GM19438 (cell line): Measurements from ENCODE around the gene PDE3B.
"Not testable (repeated sequence)": the region's sequence is repeated elsewhere in the genome, so short reads cannot be mapped to it uniquely, and the experiment has no call there.

Experiments used
- ATAC-seq: cut with Tn5 transposase; IDR thresholded peaks from one replicate; pipeline ENCODE4 v1.9.1; 2021; ENCODE audit warnings: low read depth; ENCODE audit not compliant: unreplicated experiment

Gene PDE3B

DNA sequence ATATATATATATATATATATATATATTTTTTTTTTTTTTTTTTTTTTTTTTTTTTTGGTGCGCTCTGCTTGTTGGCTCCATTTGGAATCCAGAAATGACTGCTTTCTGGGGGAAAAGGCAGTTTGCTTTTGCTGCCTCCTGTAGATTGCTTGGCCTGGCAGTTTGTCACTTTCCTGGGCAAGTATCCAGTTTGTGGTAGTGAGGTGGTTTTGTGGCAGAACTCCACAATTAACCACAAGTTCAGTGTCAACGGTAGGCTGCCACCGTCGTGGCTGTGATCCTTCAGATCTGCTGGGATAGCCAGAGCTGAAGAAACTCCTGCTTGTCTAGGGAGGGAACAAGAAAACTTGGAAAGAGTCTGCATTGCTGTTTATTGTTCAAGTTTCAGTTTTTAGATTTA lies 5.0 kb upstream of the PDE3B start:
- ATAC-seq: no peak

DNA sequence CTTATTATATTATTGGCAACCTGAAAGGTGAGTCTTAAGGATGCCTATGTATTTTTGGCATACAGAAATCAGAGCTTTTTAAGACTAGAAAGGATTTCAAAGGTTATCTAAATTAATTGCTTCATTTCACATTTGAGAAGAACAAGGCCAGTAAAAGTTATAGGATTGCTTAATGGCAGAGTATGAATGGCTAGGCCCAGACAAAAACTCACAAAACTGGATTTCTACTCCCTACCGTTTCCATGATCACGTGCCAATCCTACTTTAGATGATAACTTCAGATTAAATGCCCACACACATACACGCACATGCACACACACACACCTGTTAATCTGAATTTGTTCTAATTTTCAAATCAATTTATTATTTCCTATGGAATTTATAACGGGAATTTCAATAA lies 1.8 kb upstream of the PDE3B start:
- no peak for ATAC-seq

DNA sequence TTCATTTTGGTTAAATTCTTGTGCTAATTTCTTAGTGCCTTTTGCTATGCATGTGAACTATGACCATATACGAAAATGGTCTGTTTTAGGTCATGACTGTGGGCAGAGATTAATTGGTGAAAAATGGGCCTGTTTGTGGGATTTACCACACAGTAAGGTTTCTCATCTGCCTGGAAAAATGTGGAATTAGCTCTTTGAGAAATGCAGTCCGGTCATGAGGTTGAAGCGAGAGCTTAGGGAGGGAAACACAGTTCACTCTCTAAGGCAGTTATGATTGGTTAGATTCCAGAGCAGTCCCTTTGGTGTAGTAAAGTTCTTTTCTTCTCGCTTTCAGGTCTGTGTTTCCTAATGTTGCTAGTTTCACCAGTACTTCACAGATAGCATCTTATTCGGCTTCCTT lies 1.2 kb upstream of the PDE3B start:
- no peak for ATAC-seq

DNA sequence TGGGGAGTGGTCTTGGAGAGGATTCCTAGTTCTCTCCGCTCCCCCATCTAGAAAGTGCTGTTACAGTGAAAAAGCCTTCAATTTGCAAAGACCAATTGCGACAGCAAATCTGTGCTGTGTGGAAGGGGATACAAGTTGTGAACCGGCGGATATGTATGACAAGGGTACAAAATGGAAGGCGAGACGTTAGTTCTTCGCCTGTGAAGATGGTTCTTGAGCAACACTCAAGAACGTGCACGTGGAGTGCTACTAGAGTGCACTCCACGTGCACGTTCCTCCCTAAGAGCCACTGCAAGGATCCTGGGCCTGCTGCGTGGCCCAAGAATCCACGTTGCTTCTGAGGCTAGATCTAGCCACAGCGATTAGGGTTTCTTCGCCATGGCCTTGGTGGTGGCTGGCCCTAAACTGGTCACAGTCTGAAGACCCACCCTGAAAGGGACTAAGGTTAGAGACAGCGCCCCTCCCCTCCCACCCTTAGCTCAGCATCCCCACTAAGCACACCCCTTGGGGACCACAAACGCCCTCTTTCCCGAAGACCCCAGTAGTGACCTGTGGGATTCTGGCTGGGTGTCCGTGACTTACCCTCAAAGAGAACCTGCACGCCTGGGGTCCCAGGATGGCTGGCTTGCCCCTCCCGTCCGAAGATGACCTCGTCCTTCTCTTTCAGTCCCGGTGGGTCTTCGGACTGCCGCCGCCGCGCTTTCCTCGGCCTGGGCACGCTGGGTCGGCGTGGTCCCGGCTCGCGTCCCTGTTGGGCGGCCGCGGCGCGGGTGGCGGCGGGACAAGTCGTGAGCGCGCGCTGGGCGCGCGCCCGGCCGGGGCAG lies 519 bp upstream of the PDE3B start:
- ATAC-seq: no peak

DNA sequence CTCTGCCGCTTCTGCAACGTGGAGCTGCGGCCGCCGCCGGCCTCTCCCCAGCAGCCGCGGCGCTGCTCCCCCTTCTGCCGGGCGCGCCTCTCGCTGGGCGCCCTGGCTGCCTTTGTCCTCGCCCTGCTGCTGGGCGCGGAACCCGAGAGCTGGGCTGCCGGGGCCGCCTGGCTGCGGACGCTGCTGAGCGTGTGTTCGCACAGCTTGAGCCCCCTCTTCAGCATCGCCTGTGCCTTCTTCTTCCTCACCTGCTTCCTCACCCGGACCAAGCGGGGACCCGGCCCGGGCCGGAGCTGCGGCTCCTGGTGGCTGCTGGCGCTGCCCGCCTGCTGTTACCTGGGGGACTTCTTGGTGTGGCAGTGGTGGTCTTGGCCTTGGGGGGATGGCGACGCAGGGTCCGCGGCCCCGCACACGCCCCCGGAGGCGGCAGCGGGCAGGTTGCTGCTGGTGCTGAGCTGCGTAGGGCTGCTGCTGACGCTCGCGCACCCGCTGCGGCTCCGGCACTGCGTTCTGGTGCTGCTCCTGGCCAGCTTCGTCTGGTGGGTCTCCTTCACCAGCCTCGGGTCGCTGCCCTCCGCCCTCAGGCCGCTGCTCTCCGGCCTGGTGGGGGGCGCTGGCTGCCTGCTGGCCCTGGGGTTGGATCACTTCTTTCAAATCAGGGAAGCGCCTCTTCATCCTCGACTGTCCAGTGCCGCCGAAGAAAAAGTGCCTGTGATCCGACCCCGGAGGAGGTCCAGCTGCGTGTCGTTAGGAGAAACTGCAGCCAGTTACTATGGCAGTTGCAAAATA lies 816 bp downstream of the PDE3B start:
- ATAC-seq: peak; percentile 49

DNA sequence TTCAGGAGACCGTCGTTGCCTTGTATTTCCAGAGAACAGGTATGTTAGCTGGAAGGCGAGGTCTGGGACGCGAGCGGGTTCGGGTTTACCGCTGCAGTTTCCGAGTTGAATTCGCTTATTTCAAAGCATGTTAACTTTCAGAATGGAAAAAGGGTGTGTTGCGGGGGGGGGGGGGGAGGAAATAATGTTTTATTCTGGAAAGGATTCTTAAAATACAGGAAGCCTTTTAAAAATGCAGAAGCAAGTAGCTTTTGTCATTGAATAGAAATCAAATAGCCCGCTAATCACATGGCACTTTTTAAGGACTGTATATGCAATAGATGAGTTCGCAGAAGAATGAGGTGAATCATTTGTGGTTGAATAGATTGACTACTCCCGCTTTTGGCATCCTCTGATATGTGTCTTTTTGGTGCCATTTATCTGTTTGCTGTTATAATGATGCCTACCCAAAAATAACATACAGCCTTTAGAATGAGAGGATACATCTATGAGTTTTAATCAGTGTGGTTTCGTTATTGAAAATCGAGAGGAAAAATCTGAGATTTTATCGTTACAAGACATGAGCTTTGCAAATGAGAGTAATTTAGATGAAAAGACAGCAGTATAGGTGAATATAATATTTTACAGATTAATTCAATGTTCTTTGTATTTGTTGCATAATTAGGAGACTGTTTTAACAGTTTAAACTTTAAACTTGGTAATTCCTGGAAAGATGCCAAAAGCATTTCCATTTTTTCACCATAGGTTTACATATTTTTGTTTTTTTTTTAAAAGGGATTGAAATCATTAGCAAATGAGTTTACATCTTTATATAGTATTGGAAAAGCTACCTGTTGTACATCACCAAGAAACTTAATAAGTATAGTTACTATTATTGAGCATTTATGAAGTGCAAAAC lies 1.7 kb downstream of the PDE3B start:
- no peak for ATAC-seq

DNA sequence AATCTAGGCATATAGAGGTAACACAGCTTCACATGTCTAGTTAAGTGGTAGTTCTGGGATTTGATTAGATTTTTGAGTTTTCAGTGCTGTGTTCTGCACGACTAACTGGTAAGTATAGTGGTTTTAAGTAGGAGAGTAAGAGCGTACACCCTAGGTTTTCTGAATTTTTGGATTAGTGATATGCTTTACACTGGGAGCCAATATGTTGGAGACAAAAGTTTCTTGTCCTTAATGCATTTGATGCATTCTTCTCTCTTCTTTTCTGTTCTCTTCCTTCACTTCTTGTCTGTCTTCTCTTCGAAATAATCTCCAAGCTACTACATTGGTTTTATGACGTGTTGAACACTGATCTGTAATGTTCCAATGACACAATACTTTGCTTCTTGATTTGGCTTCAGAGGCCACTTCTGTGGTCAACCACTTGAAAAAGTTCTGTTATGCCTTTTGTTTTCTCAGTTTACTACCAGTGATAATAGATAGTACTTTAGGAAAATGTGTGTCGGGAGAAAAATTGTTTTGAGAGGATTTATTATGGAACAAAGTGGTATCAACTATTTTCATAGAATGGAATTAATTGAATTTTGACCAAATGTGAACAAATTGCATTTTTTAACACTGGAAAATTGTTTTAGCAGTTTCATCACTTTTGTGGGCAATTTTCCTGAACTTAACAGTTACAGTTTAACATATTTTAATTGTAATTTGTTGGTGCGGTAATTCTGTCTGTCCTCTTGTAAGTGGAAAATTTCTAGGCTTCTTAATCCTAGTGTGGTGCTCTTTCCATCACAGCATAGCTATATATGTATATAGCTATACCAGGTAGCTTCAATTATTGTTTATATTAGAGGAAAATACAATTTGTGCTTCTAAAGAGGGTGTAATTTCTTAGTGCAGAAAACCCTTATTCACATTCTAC lies 2.6 kb downstream of the PDE3B start:
- no peak for ATAC-seq

DNA sequence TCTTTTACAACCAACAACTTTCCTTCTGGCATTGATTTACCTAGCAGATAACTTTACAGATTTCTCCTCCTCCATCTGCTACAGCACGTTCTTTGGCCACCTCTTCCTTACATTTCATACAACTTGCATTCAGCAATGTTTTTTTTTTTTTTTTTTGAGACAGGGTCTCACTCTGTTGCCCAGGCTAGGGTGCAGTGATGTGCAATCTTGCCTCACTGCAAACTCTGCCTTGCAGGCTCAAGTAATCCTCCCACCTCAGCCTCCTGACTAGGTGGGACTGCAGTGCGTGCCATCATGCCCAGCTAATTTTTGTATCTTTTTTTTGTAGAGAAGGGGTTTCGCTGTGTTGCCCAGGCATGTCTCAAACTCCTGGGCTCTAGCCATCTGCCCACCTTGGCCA lies 6.5 kb downstream of the PDE3B start:
- ATAC-seq: no peak

DNA sequence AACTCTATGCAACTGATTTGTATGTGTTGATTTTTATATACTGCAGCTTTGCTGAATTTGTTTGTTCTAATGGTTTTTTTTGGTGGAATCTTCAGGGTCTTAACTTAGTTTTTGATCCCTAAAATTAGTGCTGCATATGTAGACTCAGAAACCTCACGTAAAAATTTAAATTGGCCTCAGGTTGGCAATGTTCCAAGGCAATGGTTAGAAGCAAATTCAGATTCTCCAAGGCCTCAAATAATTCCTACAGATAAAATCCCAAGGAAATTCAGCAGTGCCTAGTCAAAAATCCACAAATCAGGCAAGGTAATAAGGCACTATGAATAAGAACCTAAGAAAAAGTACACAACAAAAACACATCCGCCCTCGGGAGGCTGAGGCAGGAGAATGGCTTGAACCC lies 9.5 kb downstream of the PDE3B start:
- no peak for ATAC-seq

DNA sequence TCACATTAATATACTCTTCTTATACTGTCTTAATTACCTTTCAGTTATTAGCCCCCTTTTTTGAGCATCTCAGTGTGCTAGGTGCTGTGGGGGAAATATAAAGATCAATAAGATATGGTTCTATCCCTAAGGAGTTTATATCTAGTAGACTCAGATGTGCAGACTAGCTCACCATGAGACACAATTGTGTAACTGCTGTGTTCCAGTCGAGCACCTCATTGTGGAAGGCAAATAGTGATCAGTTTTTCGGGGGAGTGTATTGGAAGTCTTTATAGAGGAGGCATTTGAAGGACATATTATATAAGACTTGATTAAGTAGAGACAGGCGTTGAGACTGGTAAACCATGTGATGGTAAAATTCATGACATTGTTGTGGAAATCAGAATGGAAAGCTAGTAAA lies 11.8 kb downstream of the PDE3B start:
- no peak for ATAC-seq

DNA sequence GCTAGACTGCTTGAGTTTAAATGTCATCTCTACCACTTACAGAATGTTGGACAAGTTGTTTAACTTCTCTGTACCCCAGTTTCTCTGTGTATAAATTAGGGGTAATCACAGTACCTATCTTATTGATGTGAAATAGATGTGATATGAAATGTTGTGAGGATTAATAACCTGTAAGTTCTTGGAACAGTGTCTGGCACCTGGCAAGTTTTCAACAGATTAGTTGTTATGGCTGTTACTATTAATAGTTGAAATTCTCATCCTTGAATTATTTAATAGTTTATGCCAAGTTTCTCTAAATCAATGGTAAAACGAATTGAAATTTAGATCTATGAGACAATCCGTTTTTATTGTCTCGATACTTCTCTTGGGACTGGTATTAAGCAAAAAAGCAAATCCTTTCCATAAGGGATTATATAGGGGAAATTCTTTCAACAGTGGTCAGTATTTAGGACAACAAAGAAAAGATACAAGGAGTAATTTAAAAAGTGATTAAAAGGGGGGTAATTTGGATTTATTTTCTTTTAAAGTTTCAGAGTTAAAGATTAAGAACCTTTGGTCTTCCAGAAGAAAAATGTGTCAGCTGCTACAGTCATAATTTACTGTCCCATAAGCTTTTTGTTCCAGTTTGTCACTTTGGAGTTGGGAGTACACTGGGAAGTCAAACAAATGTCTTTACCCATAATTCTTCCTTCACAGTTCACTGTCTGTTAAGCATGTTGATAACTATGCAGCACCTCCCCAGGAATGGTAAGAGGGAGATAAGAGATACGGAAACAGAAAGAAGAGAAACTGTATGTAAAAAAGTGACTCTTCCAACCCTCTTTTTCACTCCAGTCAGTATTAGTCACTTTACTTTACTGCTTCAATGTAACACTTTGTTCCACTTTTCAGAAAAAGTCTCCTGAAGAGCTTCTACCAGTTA lies 13.2 kb downstream of the PDE3B start:
- no peak for ATAC-seq

DNA sequence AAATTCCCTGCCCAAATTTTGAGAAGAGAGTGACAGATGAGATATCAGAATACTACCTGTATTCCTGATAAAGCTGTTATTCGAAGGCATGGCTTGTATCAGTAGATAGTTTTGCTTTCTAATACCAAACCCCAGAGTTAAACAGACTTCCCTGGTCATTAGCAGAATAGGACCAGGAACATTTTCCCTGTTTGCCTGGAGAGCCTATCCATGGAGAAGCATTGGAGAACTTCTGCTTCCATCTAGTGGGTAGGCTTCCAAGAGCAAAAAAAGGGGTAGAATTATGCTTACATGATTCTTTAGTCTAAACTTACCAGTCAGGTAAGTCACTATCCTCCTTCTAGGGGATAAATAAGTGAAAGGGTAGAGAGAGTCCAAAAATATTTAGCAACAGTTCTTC lies 14.2 kb downstream of the PDE3B start:
- no peak for ATAC-seq

DNA sequence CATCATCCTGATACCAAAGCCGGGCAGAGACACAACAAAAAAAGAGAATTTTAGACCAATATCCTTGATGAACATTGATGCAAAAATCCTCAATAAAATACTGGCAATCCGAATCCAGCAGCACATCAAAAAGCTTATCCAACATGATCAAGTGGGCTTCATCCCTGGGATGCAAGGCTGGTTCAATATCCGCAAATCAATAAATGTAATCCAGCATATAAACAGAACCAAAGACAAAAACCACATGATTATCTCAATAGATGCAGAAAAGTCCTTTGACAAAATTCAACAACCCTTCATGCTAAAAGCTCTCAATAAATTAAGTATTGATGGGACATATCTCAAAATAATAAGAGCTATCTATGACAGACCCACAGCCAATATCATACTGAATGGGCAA lies 21.3 kb downstream of the PDE3B start:
- not testable (repeated sequence) for ATAC-seq

DNA sequence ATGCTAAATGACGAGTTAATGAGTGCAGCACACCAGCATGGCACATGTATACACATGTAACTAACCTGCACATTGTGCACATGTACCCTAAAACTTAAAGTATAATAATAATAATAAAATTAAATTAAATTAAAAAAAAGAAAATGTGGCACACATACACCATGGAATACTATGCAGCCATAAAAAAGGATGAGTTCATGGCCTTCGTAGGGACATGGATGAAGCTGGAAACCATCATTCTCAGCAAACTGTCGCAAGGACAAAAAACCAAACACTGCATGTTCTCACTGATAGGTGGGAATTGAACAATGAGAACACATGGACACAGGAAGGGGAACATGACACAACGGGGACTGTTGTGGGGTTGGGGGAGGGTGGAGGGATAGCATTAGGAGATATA lies 23.7 kb downstream of the PDE3B start:
- ATAC-seq: not testable (repeated sequence)

DNA sequence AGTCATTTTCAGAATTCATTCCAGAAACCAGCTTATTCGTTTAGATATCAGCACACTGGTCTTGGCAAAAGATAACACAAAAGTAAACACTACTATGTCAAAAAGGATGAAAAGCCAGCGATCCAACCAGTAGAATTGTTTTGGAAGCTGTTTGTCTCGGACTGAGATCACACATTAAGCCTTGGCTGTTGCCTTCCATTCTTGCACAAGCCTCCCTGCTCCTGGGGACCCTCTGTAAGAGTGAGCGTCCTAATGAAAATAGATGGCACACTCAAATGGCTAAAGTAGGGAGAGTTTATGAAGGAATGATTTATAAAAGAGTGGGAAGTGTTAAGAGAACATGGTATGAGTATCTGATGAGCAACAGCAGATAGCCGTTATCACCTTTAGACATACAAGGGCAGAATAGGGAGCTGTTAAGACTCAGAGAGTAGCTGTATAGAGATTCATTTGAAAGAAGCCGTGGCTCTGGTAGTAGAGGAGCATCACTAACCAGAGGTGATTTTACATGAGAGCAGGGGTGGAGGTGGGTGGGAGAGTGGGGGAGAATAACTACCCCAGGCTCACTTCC lies 25.2 kb downstream of the PDE3B start:
- ATAC-seq: no peak

DNA sequence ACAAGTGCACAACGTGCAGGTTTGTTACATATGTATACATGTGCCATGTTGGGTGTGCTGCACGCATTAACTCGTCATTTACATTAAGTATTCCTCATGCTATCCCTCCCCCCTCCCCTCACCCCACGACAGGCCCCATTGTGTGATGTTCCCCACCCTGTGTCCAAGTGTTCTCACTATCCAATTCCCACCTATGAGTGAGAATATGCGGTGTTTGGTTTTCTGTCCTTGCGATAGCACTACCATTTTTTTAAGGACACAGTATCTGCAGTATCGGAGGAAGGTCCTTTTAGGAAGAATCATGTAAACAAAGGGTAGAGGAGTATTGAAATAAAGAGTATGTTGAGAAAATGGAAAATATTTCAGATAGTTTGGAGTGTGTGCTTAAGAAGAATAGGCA lies 25.9 kb downstream of the PDE3B start:
- no peak for ATAC-seq

DNA sequence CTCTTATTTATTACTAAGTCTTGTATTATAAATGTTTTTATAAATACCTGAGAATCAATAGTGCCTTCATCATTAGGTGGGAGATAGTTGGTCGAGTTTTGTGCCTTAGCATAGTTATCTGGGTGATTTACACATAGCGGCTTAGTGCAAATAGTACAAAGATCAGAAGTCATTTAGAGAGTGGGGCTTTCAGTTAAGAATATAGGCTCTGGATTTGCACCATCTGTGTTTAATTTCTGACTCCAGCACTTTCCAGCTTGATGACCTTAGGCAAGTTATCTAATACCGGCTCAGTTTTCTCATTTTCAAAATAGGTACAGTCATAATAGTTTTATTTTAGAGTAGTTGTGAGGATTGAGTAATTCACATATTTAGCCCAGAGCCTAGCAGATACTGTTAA lies 26.4 kb downstream of the PDE3B start:
- no peak for ATAC-seq

DNA sequence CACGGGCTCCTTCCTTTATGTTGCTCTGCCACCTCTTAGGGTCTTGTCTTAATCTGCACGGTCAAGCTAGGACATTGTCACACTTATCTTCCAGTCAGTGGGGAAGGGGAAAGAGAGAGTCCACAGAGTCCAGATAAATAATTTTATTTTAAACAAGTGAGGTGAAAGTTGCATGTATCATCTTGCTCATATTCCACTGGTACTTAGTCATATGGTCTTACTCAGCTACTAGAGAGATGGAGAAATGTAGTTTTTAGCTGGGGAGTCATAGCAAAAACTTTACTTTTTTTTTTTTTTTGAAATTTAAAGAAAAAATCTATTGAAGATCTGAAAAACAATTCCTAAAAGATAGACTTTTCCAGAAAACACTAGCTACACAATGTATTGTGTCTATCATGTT lies 29.0 kb downstream of the PDE3B start:
- no peak for ATAC-seq

DNA sequence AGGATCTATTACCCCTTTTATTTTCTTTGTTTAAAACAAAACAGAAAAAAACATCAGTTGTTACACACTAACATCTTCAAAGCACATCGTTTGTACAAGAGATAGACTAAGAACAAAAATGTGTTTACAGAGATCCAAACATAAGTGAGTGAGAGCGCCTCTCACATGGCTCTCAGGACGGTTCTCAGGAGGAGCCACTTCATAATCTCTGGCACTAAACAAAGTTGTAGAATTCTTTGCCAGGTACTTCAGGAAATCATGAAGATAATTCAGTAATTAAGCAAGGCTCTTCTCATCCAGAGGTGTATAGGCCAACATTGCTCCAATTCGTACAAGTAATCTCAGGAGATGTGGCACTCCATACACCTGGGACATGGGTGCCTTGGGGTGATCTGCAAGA lies 29.8 kb downstream of the PDE3B start:
- no peak for ATAC-seq
